ENCODE data around the gene CRYBB2. TPM values are rescaled to one million over a fixed set of nuclear protein-coding genes. Genes with fewer than 3 reads are reported as not detected.
"Not testable (repeated sequence)": the region's sequence is repeated elsewhere in the genome, so short reads cannot be mapped to it uniquely, and the experiment has no call there.

The CRYBB2 gene
- total and polyA plus RNA-seq, 2 donors: 0.68 TPM; not detected in 1

- 71% methylated on average over 4 of the region's 4 CpGs for WGBS
- peaks cover 0 to 7% of the 10 kb centered on the region in 2 donors for H3K27me3 ChIP-seq (ENCODE audit: control insufficient read depth in 2 of 2, insufficient read depth in 1 of 2, low read length in 1 of 2)
- DNase-seq (ENCODE audit: low read depth in 6 of 9, low spot score in 9 of 9): no peak
- no peaks in the 10 kb centered on the region for H3K9me3 ChIP-seq (ENCODE audit: control insufficient read depth in 2 of 2, insufficient read depth in 1 of 2, low read length in 1 of 2)
- no peaks in the 10 kb centered on the region for H3K36me3 ChIP-seq (ENCODE audit: control insufficient read depth in 2 of 2, insufficient read depth in 2 of 2, low read length in 1 of 2)
- no peak overlapping the region for H3K4me3 ChIP-seq (ENCODE audit: low read length in 2 of 2)
- H3K27ac ChIP-seq (ENCODE audit: low read depth in 1 of 2, low read length in 1 of 2): no peak overlapping the region
- no peaks in the 10 kb centered on the region for H3K4me1 ChIP-seq (ENCODE audit: control insufficient read depth in 2 of 2, insufficient read depth in 2 of 2, low read length in 2 of 2)
These were observed 556 bp downstream of the CRYBB2 start for GRCh38 chr22:25219948-25220442.

GRCh38 chr22:25221790-25222189 is 2.4 kb downstream of the CRYBB2 start:
- H3K27me3 ChIP-seq (ENCODE audit: control insufficient read depth in 2 of 2, insufficient read depth in 1 of 2, low read length in 1 of 2): peaks cover 0 to 7% of the 10 kb centered on the region in 2 donors
- H3K36me3 ChIP-seq (ENCODE audit: control insufficient read depth in 2 of 2, insufficient read depth in 2 of 2, low read length in 1 of 2): no peaks in the 10 kb centered on the region
- H3K4me3 ChIP-seq (ENCODE audit: low read length in 2 of 2): no peak overlapping the region
- no peak overlapping the region for H3K27ac ChIP-seq (ENCODE audit: low read depth in 1 of 2, low read length in 1 of 2)
- H3K4me1 ChIP-seq (ENCODE audit: control insufficient read depth in 2 of 2, insufficient read depth in 2 of 2, low read length in 2 of 2): no peaks in the 10 kb centered on the region
- DNase-seq (ENCODE audit: low read depth in 6 of 9, low spot score in 9 of 9): no peak
- no peaks in the 10 kb centered on the region for H3K9me3 ChIP-seq (ENCODE audit: control insufficient read depth in 2 of 2, insufficient read depth in 1 of 2, low read length in 1 of 2)
- 89% methylated on average over 8 of the region's 8 CpGs for WGBS

- H3K4me3 ChIP-seq (ENCODE audit: low read length in 2 of 2): no peak overlapping the region
- no peaks in the 10 kb centered on the region for H3K36me3 ChIP-seq (ENCODE audit: control insufficient read depth in 2 of 2, insufficient read depth in 2 of 2, low read length in 1 of 2)
- no peak overlapping the region for H3K27ac ChIP-seq (ENCODE audit: low read depth in 1 of 2, low read length in 1 of 2)
- peaks cover 0 to 7% of the 10 kb centered on the region in 2 donors for H3K27me3 ChIP-seq (ENCODE audit: control insufficient read depth in 2 of 2, insufficient read depth in 1 of 2, low read length in 1 of 2)
- WGBS: 87% methylated on average over 12 of the region's 12 CpGs
- no peaks in the 10 kb centered on the region for H3K4me1 ChIP-seq (ENCODE audit: control insufficient read depth in 2 of 2, insufficient read depth in 2 of 2, low read length in 2 of 2)
- H3K9me3 ChIP-seq (ENCODE audit: control insufficient read depth in 2 of 2, insufficient read depth in 1 of 2, low read length in 1 of 2): no peaks in the 10 kb centered on the region
- DNase-seq (ENCODE audit: low read depth in 6 of 9, low spot score in 9 of 9): no peak
These were observed 3.9 kb downstream of the CRYBB2 start for GRCh38 chr22:25223269-25223850.

- Histone ChIP-seq H3K36me3 (ENCODE audit: control insufficient read depth in 2 of 2, insufficient read depth in 2 of 2, low read length in 1 of 2) (no peaks in the 10 kb centered on the region), H3K27ac (ENCODE audit: low read depth in 1 of 2, low read length in 1 of 2) (no peak overlapping the region), H3K27me3 (ENCODE audit: control insufficient read depth in 2 of 2, insufficient read depth in 1 of 2, low read length in 1 of 2) (no peaks in the 10 kb centered on the region), H3K4me3 (ENCODE audit: low read length in 2 of 2) (no peak overlapping the region), H3K4me1 (ENCODE audit: control insufficient read depth in 2 of 2, insufficient read depth in 2 of 2, low read length in 2 of 2) (no peaks in the 10 kb centered on the region), H3K9me3 (ENCODE audit: control insufficient read depth in 2 of 2, insufficient read depth in 1 of 2, low read length in 1 of 2) (no peaks in the 10 kb centered on the region)
- DNase-seq (ENCODE audit: low read depth in 6 of 9, low spot score in 9 of 9): no peak
- 85% methylated on average over 13 of the region's 13 CpGs for WGBS
These were observed 9.4 kb downstream of the CRYBB2 start for GRCh38 chr22:25228822-25229221.

- DNase-seq (ENCODE audit: low read depth in 6 of 9, low spot score in 9 of 9); H3K27ac ChIP-seq (ENCODE audit: low read depth in 1 of 2, low read length in 1 of 2); H3K9me3 ChIP-seq (ENCODE audit: control insufficient read depth in 2 of 2, insufficient read depth in 1 of 2, low read length in 1 of 2); H3K4me1 ChIP-seq (ENCODE audit: control insufficient read depth in 2 of 2, insufficient read depth in 2 of 2, low read length in 2 of 2); H3K27me3 ChIP-seq (ENCODE audit: control insufficient read depth in 2 of 2, insufficient read depth in 1 of 2, low read length in 1 of 2); H3K4me3 ChIP-seq (ENCODE audit: low read length in 2 of 2); H3K36me3 ChIP-seq (ENCODE audit: control insufficient read depth in 2 of 2, insufficient read depth in 2 of 2, low read length in 1 of 2): not testable (repeated sequence)
- WGBS: 73% methylated on average over 2 of the region's 2 CpGs
These were observed 11.3 kb downstream of the CRYBB2 start for GRCh38 chr22:25230760-25231159.

GRCh38 chr22:25232301-25232700 is 12.9 kb downstream of the CRYBB2 start:
- Histone ChIP-seq H3K27me3 (ENCODE audit: control insufficient read depth in 2 of 2, insufficient read depth in 1 of 2, low read length in 1 of 2) (peaks cover 0 to 15% of the 10 kb centered on the region in 2 donors), H3K27ac (ENCODE audit: low read depth in 1 of 2, low read length in 1 of 2) (no peak overlapping the region), H3K4me3 (ENCODE audit: low read length in 2 of 2) (no peak overlapping the region), H3K4me1 (ENCODE audit: control insufficient read depth in 2 of 2, insufficient read depth in 2 of 2, low read length in 2 of 2) (no peaks in the 10 kb centered on the region), H3K36me3 (ENCODE audit: control insufficient read depth in 2 of 2, insufficient read depth in 2 of 2, low read length in 1 of 2) (no peaks in the 10 kb centered on the region), H3K9me3 (ENCODE audit: control insufficient read depth in 2 of 2, insufficient read depth in 1 of 2, low read length in 1 of 2) (no peaks in the 10 kb centered on the region)
- DNase-seq (ENCODE audit: low read depth in 6 of 9, low spot score in 9 of 9): no peak
- 83% methylated on average over 5 of the region's 5 CpGs for WGBS

GRCh38 chr22:25233706-25234105 is 14.3 kb downstream of the CRYBB2 start:
- H3K9me3 ChIP-seq (ENCODE audit: control insufficient read depth in 2 of 2, insufficient read depth in 1 of 2, low read length in 1 of 2); DNase-seq (ENCODE audit: low read depth in 6 of 9, low spot score in 9 of 9); H3K36me3 ChIP-seq (ENCODE audit: control insufficient read depth in 2 of 2, insufficient read depth in 2 of 2, low read length in 1 of 2); H3K27ac ChIP-seq (ENCODE audit: low read depth in 1 of 2, low read length in 1 of 2); H3K4me3 ChIP-seq (ENCODE audit: low read length in 2 of 2); H3K4me1 ChIP-seq (ENCODE audit: control insufficient read depth in 2 of 2, insufficient read depth in 2 of 2, low read length in 2 of 2): not testable (repeated sequence)
- H3K27me3 ChIP-seq (ENCODE audit: control insufficient read depth in 2 of 2, insufficient read depth in 1 of 2, low read length in 1 of 2): peaks cover 0 to 19% of the 10 kb centered on the region in 2 donors

- Histone ChIP-seq H3K27me3 (ENCODE audit: control insufficient read depth in 2 of 2, insufficient read depth in 1 of 2, low read length in 1 of 2) (peaks cover 0 to 19% of the 10 kb centered on the region in 2 donors), H3K36me3 (ENCODE audit: control insufficient read depth in 2 of 2, insufficient read depth in 2 of 2, low read length in 1 of 2) (no peaks in the 10 kb centered on the region), H3K4me3 (ENCODE audit: low read length in 2 of 2) (no peak overlapping the region), H3K9me3 (ENCODE audit: control insufficient read depth in 2 of 2, insufficient read depth in 1 of 2, low read length in 1 of 2) (no peaks in the 10 kb centered on the region), H3K4me1 (ENCODE audit: control insufficient read depth in 2 of 2, insufficient read depth in 2 of 2, low read length in 2 of 2) (no peaks in the 10 kb centered on the region), H3K27ac (ENCODE audit: low read depth in 1 of 2, low read length in 1 of 2) (no peak overlapping the region)
- DNase-seq (ENCODE audit: low read depth in 6 of 9, low spot score in 9 of 9): peak; percentile 14 to 69 (median 37)
- WGBS: 15% methylated on average over 30 of the region's 30 CpGs
These were observed 16.3 kb downstream of the CRYBB2 start for GRCh38 chr22:25235547-25236290.

- H3K27ac ChIP-seq (ENCODE audit: low read depth in 1 of 2, low read length in 1 of 2): no peak overlapping the region
- H3K9me3 ChIP-seq (ENCODE audit: control insufficient read depth in 2 of 2, insufficient read depth in 1 of 2, low read length in 1 of 2): no peaks in the 10 kb centered on the region
- WGBS: 93% methylated on average over 6 of the region's 6 CpGs
- H3K4me3 ChIP-seq (ENCODE audit: low read length in 2 of 2): no peak overlapping the region
- no peak for DNase-seq (ENCODE audit: low read depth in 6 of 9, low spot score in 9 of 9)
- peaks cover 0 to 19% of the 10 kb centered on the region in 2 donors for H3K27me3 ChIP-seq (ENCODE audit: control insufficient read depth in 2 of 2, insufficient read depth in 1 of 2, low read length in 1 of 2)
- H3K36me3 ChIP-seq (ENCODE audit: control insufficient read depth in 2 of 2, insufficient read depth in 2 of 2, low read length in 1 of 2): no peaks in the 10 kb centered on the region
- no peaks in the 10 kb centered on the region for H3K4me1 ChIP-seq (ENCODE audit: control insufficient read depth in 2 of 2, insufficient read depth in 2 of 2, low read length in 2 of 2)
These were observed 17.0 kb downstream of the CRYBB2 start for GRCh38 chr22:25236417-25236816.
